Breast epithelium (tissue), 3 donors: ENCODE data around the gene GPR85.

Source experiments
- POLR2A ChIP-seq: fragments of 450-650 bp; IDR thresholded peaks from one replicate; pipeline ENCODE4 v1.6.1; 2016; ENCODE audit warnings: antibody characterized with exemption, mild to moderate bottlenecking, moderate library complexity
- POLR2AphosphoS5 ChIP-seq, 3 donors: sonication (generic); formaldehyde crosslinking; IDR thresholded peaks; one replicate each; pipeline ENCODE4 v1.6.1; 2017; ENCODE audit warnings: antibody characterized with exemption in 3 of 3
- TF ChIP-seq, protein P1 (sequence below), 3 donors: fragments of 450-650 bp; IDR thresholded peaks; one replicate each; pipeline ENCODE4 v1.5.1; 2016 to 2017; ENCODE audit warnings: antibody characterized with exemption in 3 of 3, mild to moderate bottlenecking in 3 of 3, moderate library complexity in 3 of 3

DNA sequence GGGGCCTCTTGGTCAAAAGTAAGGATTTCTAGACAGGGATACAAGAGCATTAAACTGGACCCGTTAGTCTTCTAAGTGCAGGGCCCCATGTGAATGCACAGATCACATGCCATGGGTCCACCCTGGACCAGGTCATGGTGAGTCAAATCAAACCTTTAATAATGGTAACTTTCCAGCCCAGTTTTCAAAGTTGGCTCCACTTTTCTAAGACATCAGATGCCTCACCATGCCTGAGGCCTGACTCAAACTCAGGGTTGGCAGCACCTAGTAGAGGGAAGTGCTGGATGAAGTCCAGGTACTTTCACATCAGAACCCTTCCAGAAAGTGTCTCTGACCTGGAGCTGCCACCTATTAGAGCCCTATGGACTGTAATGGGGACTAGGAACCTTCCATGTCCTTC lies 41.4 kb upstream of the GPR85 start:
- TF ChIP-seq POLR2A (no peak), POLR2AphosphoS5 (IDR thresholded peaks at IDR 0.05) (no peak)
- TF ChIP-seq, protein P1, sequence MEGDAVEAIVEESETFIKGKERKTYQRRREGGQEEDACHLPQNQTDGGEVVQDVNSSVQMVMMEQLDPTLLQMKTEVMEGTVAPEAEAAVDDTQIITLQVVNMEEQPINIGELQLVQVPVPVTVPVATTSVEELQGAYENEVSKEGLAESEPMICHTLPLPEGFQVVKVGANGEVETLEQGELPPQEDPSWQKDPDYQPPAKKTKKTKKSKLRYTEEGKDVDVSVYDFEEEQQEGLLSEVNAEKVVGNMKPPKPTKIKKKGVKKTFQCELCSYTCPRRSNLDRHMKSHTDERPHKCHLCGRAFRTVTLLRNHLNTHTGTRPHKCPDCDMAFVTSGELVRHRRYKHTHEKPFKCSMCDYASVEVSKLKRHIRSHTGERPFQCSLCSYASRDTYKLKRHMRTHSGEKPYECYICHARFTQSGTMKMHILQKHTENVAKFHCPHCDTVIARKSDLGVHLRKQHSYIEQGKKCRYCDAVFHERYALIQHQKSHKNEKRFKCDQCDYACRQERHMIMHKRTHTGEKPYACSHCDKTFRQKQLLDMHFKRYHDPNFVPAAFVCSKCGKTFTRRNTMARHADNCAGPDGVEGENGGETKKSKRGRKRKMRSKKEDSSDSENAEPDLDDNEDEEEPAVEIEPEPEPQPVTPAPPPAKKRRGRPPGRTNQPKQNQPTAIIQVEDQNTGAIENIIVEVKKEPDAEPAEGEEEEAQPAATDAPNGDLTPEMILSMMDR (IDR thresholded peaks at IDR 0.05), result no peak
